Glutamatergic neuron (in vitro differentiated cells): ENCODE measurements around the gene LRRC19. TPM values are rescaled to one million over a fixed set of nuclear protein-coding genes. Genes with fewer than 3 reads are reported as not detected.

Experiments used
- DNase-seq: peaks from one replicate; pipeline ENCODE4 v3.0.0; 2022
- H3K27ac Mint-ChIP-seq: one replicate; pipeline ENCODE4 v1.8.0; 2020; ENCODE audit warnings: mild to moderate bottlenecking, mixed read lengths, inconsistent platforms; ENCODE audit not compliant: unreplicated experiment
- H3K27me3 Mint-ChIP-seq: one replicate; pipeline ENCODE4 v1.8.0; 2020; ENCODE audit warnings: mild to moderate bottlenecking, moderate library complexity, mixed read lengths, inconsistent platforms; ENCODE audit not compliant: unreplicated experiment
- H3K36me3 Mint-ChIP-seq: one replicate; pipeline ENCODE4 v1.8.0; 2020; ENCODE audit warnings: mild to moderate bottlenecking, mixed read lengths, inconsistent platforms; ENCODE audit not compliant: unreplicated experiment
- H3K4me1 Mint-ChIP-seq: one replicate; pipeline ENCODE4 v1.8.0; 2020; ENCODE audit warnings: mild to moderate bottlenecking, low read depth, mixed read lengths, inconsistent platforms; ENCODE audit not compliant: unreplicated experiment
- H3K4me3 Mint-ChIP-seq: one replicate; pipeline ENCODE4 v1.8.0; 2020; ENCODE audit warnings: mild to moderate bottlenecking, mixed read lengths, inconsistent platforms; ENCODE audit not compliant: unreplicated experiment
- H3K9me3 Mint-ChIP-seq: one replicate; pipeline ENCODE4 v1.8.0; 2020; ENCODE audit warnings: mild to moderate bottlenecking, moderate library complexity, mixed read lengths, inconsistent platforms; ENCODE audit not compliant: unreplicated experiment
- CTCF ChIP-seq: fragments of 200-600 bp; sonication (generic); IDR thresholded peaks from one replicate; pipeline ENCODE4 v1.5.0; 2021; ENCODE audit not compliant: partially characterized antibody, unreplicated experiment
- total RNA-seq: library from RNA; stranded (reverse); fragmentation: NEBNext Ultra II Directional; extraction: Animal tissue kit (Norgen Biotek cat#: 25700); gene quantifications from one replicate; pipeline ENCODE4 v1.2.1, GENCODE V29; 2021; ENCODE audit not compliant: unreplicated experiment

LRRC19 gene
- total RNA-seq, 1 donor from 2014 or later = not detected

GRCh38 chr9:27043176-27043575 is 37.7 kb upstream of the LRRC19 start:
- Mint-ChIP-seq H3K9me3 (no peaks in the 10 kb centered on the region), H3K27me3 (peaks cover 2% of the 10 kb centered on the region), H3K4me3 (no peak overlapping the region), H3K27ac (no peak overlapping the region), H3K36me3 (no peaks in the 10 kb centered on the region), H3K4me1 (peaks cover 4% of the 10 kb centered on the region)
- no peak for DNase-seq
- TF ChIP-seq CTCF = no peak

DNA sequence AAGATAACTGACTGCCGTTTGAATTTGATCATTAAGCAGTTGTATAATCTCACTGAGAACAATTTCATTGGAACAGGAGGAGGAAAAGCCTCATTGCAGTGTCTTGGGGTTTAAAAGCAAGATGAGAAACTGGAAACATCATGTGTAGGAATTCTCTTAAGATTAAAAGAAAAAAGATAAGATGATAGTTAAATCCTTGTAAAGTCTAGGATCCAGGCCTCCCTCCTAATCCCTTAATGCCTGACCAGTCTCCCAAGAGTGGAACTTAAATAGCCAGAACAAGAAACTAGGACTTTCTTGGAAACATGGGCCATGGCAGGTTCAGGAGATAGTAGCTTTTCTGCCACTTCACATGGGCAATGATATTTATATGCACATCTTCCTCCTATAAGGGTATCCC is 37.0 kb upstream of the LRRC19 start:
- no peak for TF ChIP-seq CTCF
- H3K4me3 Mint-ChIP-seq = no peak overlapping the region
- peaks cover 4% of the 10 kb centered on the region for H3K4me1 Mint-ChIP-seq
- H3K9me3 Mint-ChIP-seq = no peaks in the 10 kb centered on the region
- DNase-seq = no peak
- peaks cover 2% of the 10 kb centered on the region for H3K27me3 Mint-ChIP-seq
- no peak overlapping the region for H3K27ac Mint-ChIP-seq
- H3K36me3 Mint-ChIP-seq = no peaks in the 10 kb centered on the region

DNA sequence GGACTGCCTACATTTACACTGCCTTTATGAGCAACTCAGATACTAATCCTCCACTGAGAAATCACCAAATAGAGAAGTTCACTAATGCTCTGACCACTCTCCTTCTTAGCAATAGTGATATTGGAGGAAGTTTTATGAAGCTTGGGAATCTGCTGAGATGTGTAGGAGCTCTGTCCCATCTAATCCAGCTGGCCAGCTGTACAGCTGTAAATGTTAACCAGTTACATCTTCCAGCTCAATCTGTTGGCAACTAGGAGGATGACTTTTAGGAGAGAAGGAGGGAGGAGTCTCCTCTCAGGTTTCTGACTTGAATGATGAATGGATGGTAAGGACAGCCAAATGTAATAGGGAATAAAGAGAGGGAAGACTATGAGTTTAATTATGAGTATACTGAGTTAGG is 36.3 kb upstream of the LRRC19 start:
- H3K9me3 Mint-ChIP-seq = no peaks in the 10 kb centered on the region
- no peak for DNase-seq
- TF ChIP-seq CTCF = no peak
- H3K36me3 Mint-ChIP-seq = no peaks in the 10 kb centered on the region
- peaks cover 4% of the 10 kb centered on the region for H3K4me1 Mint-ChIP-seq
- H3K4me3 Mint-ChIP-seq = no peak overlapping the region
- no peak overlapping the region for H3K27ac Mint-ChIP-seq
- peaks cover 2% of the 10 kb centered on the region for H3K27me3 Mint-ChIP-seq

DNA sequence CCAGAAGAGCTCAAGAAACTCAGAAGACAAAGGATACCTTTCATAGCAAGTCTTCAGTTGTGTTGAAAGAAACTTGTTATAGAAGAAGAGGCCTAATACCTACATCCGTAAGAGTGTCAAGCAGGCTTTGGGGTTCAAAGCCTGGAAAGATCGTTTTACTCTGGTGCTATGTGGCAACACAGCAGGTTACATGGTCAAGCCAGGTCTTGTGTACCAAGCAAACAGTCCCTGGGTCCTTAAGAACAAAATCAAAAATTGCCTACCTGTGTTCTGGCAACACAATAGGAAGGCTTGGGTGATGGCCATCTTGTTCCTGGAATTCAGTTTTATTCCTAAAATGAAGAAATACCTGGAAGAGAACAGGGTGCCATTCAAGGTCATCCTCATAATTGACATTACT is 32.0 kb upstream of the LRRC19 start:
- no peaks in the 10 kb centered on the region for H3K9me3 Mint-ChIP-seq
- H3K36me3 Mint-ChIP-seq = no peaks in the 10 kb centered on the region
- H3K27ac Mint-ChIP-seq = no peak overlapping the region
- H3K27me3 Mint-ChIP-seq = peaks cover 2% of the 10 kb centered on the region
- DNase-seq = no peak
- H3K4me1 Mint-ChIP-seq = no peaks in the 10 kb centered on the region
- TF ChIP-seq CTCF = no peak
- H3K4me3 Mint-ChIP-seq = no peak overlapping the region

DNA sequence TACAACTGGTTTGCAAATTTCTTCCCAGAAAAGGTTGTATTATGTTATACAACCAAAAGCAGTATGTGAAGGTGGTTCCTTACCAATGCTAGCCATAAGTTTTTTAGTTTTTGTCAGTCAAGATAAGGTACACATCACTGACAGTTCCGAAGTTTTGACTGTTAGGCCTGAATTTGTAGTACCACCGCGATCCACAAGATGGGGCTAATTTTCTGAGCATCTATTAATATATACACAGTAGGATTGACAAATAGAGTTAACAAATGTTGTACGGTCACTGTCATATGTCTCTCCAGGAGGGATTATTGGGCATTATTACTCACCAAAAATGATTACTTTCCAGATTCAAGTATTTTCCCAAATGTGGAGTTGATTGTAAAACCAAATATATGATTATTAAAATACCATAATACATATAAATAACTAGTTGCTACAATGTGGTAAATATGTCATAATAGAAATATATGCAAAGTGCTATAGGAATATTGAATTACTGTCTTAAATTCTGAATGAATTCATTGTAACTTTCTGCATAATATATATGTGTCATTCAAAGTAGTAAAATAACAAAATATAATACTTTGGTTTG is 28.4 kb upstream of the LRRC19 start:
- no peak overlapping the region for H3K27ac Mint-ChIP-seq
- no peaks in the 10 kb centered on the region for H3K36me3 Mint-ChIP-seq
- no peak overlapping the region for H3K4me3 Mint-ChIP-seq
- peaks cover 2% of the 10 kb centered on the region for H3K27me3 Mint-ChIP-seq
- no peaks in the 10 kb centered on the region for H3K4me1 Mint-ChIP-seq
- DNase-seq = peak; percentile 66
- peak; percentile 90 for TF ChIP-seq CTCF
- H3K9me3 Mint-ChIP-seq = no peaks in the 10 kb centered on the region
